Spleen (tissue), 7 donors: ENCODE results near the gene AHRR.

Experiments used
- POLR2A ChIP-seq, 3 donors: fragments of 450-650 bp; IDR thresholded peaks; one replicate each; pipeline ENCODE4 v1.5.1; 2017; ENCODE audit warnings: antibody characterized with exemption in 3 of 3, mild to moderate bottlenecking in 1 of 3
- POLR2AphosphoS5 ChIP-seq, 3 donors: sonication (generic); formaldehyde crosslinking; IDR thresholded peaks; one replicate each; pipeline ENCODE4 v1.5.1; 2017; ENCODE audit warnings: antibody characterized with exemption in 3 of 3
- TF ChIP-seq, protein P1 (sequence below), 11 experiments: fragments of 200-600 bp in 7 of 11; fragments of 450-650 bp in 4 of 11; sonication (generic) in 4 of 11; IDR thresholded peaks in 8 of 11; conservative IDR thresholded peaks in 3 of 11; 1 replicate in 7 of 11; 2 replicates in 4 of 11; pipeline versions ENCODE4 v1.4.0 to v1.8.0; 2016 to 2021; ENCODE audit warnings: antibody characterized with exemption in 11 of 11, inconsistent platforms in 4 of 11, mild to moderate bottlenecking in 1 of 11
- donor health status: DM: no; HTN: no; CAD: no; lungs with moderate emphysema.
- donor health status: DM: no; HTN: no; CAD: no.
- donor health status: DM: no; HTN: no; CAD: no.

DNA sequence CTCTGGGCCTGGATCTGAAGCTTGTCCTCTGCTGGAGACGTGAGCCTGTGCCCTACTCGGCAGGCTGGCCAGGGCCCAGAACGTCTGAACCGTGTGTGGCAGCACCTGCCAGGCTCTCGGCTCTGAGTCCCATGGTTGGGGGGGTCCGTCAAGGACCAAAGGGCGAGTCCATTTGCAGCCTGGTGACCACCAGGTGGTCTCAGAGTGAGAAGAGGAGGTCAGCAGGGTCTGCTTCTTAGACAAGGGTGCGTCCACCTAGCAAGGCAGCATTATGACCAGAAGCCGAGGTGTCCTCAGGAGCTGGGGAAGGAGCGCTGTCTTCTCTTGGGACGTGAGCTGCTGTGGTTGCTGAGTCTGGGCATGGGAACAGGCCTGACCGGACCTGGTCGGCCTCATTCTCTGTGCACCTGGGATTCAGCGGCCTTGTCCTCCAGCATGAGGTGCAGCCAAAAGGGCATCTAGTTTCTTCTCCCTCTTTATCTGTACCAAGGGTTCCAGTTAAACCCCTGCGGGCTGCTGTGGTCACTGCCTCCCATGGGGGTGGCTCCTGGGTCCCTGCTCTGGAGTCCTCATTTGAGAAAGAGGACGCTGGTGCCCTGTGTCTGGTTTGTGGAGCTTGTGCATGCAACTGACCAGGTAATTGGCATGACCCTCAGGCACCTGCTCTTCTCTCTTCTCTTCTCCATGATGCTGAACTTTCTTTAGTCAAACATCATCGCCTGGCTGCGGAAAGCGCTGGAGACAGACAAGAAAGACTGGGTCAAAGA lies 135.9 kb downstream of the AHRR start:
- TF ChIP-seq POLR2AphosphoS5 (IDR thresholded peaks at IDR 0.05), result no peak
- TF ChIP-seq, protein P1, sequence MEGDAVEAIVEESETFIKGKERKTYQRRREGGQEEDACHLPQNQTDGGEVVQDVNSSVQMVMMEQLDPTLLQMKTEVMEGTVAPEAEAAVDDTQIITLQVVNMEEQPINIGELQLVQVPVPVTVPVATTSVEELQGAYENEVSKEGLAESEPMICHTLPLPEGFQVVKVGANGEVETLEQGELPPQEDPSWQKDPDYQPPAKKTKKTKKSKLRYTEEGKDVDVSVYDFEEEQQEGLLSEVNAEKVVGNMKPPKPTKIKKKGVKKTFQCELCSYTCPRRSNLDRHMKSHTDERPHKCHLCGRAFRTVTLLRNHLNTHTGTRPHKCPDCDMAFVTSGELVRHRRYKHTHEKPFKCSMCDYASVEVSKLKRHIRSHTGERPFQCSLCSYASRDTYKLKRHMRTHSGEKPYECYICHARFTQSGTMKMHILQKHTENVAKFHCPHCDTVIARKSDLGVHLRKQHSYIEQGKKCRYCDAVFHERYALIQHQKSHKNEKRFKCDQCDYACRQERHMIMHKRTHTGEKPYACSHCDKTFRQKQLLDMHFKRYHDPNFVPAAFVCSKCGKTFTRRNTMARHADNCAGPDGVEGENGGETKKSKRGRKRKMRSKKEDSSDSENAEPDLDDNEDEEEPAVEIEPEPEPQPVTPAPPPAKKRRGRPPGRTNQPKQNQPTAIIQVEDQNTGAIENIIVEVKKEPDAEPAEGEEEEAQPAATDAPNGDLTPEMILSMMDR (IDR thresholded peaks at IDR 0.05 in 8 of 11, conservative IDR thresholded peaks at IDR 0.05 in 3 of 11), result no peak
- TF ChIP-seq POLR2A (IDR thresholded peaks at IDR 0.05), result no peak
